Adrenal gland (tissue), 5 donors: Measurements from ENCODE around the gene MMP20.

Experiments
- POLR2A ChIP-seq, 2 donors: fragments of 450-650 bp; IDR thresholded peaks; one replicate each; pipeline ENCODE4 v1.6.1; 2017; ENCODE audit warnings: antibody characterized with exemption in 2 of 2, mild to moderate bottlenecking in 2 of 2, moderate library complexity in 1 of 2
- TF ChIP-seq, protein P1 (sequence below), 6 experiments: fragments of 450-650 bp in 4 of 6; fragments of 200-600 bp in 2 of 6; sonication (generic) in 1 of 6; IDR thresholded peaks; 1 replicate in 5 of 6; 2 replicates in 1 of 6; pipeline versions ENCODE4 v1.5.1 to v1.8.0; 2016 to 2021; ENCODE audit warnings: antibody characterized with exemption in 6 of 6, mild to moderate bottlenecking in 2 of 6, moderate library complexity in 1 of 6
- donor health status: DM: no; HTN: no; CAD: no.

DNA sequence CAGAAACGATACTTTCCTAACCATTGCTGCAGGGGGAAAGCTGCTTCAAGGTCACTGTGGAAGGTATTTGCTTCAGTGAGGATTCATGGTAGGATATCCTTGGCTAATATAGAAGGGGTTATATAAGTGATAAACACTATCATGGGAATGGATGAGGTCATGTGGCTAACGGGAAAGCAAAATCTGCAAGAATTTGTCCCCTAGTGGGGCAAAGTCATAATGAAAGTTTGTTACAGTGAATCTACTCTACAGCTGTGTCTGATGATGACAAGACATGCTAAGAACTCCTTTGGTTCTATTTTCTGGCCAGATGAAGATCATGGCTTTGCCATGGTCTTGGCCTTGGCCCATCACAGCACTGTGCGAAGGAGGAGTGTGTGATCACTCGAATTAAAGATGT is 13.8 kb downstream of the MMP20 start:
- TF ChIP-seq POLR2A (IDR thresholded peaks at IDR 0.05): no peak
- TF ChIP-seq, protein P1, sequence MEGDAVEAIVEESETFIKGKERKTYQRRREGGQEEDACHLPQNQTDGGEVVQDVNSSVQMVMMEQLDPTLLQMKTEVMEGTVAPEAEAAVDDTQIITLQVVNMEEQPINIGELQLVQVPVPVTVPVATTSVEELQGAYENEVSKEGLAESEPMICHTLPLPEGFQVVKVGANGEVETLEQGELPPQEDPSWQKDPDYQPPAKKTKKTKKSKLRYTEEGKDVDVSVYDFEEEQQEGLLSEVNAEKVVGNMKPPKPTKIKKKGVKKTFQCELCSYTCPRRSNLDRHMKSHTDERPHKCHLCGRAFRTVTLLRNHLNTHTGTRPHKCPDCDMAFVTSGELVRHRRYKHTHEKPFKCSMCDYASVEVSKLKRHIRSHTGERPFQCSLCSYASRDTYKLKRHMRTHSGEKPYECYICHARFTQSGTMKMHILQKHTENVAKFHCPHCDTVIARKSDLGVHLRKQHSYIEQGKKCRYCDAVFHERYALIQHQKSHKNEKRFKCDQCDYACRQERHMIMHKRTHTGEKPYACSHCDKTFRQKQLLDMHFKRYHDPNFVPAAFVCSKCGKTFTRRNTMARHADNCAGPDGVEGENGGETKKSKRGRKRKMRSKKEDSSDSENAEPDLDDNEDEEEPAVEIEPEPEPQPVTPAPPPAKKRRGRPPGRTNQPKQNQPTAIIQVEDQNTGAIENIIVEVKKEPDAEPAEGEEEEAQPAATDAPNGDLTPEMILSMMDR (IDR thresholded peaks at IDR 0.05): no peak
